ENCODE data around the gene RABGGTA.

RABGGTA gene

GRCh38 chr14:24315243-24315806 is 43.9 kb upstream of the RABGGTA start:
- no peak for TF ChIP-seq MAX (IDR thresholded peaks at IDR 0.05)
- no peak for TF ChIP-seq CREB1 (IDR thresholded peaks at IDR 0.05; ENCODE audit: low read depth)
- TF ChIP-seq EP300 (IDR thresholded peaks at IDR 0.05; ENCODE audit: borderline replicate concordance): no peak
- no peak for TF ChIP-seq TEAD4 (IDR thresholded peaks at IDR 0.05)
- no peak for TF ChIP-seq RAD21 (IDR thresholded peaks at IDR 0.05; ENCODE audit: low read depth)
- no peak for TF ChIP-seq YY1 (IDR thresholded peaks at IDR 0.05; ENCODE audit: low read depth)
- no peak for TF ChIP-seq CEBPB (IDR thresholded peaks at IDR 0.05)
- no peak for TF ChIP-seq ZBTB7A (IDR thresholded peaks at IDR 0.05; ENCODE audit: low read depth)

GRCh38 chr14:24314377-24315193 is 43.2 kb upstream of the RABGGTA start:
- TF ChIP-seq CREB1 (IDR thresholded peaks at IDR 0.05; ENCODE audit: low read depth): no peak
- TF ChIP-seq TAF1 (IDR thresholded peaks at IDR 0.05; ENCODE audit: low read depth): no peak
- no peak for TF ChIP-seq ZBTB7A (IDR thresholded peaks at IDR 0.05; ENCODE audit: low read depth)
- TF ChIP-seq NFIC (IDR thresholded peaks at IDR 0.05): no peak

DNA sequence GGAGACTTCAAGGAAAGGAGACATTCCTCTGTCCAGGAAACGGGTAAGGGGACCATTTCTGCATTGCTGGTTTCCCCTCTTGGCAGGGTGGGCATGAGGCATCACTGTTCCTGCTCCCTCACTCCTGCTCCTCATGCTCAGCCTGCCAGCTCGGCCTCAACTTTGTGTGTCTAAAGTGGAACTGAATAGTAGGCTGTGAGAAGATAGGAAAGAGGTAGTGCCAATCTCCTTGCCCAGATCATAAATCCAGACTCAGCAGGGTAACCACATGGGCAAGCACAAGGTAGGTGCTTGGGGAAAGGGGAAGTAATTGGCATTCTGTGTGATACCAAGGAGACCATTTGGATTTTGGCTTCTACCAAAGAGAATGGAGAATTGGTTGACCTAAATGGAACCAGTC is 42.5 kb upstream of the RABGGTA start:
- no peak for TF ChIP-seq EGR1 (IDR thresholded peaks at IDR 0.05)
- TF ChIP-seq CEBPB (IDR thresholded peaks at IDR 0.05): no peak
- TF ChIP-seq ZBTB7A (IDR thresholded peaks at IDR 0.05; ENCODE audit: low read depth): no peak
- no peak for TF ChIP-seq USF1 (IDR thresholded peaks at IDR 0.05)

GRCh38 chr14:24312736-24313507 is 41.5 kb upstream of the RABGGTA start:
- TF ChIP-seq TEAD4 (IDR thresholded peaks at IDR 0.05): no peak
- TF ChIP-seq CEBPB (IDR thresholded peaks at IDR 0.05): no peak
- no peak for TF ChIP-seq YY1 (IDR thresholded peaks at IDR 0.05; ENCODE audit: low read depth)
- TF ChIP-seq EP300 (IDR thresholded peaks at IDR 0.05; ENCODE audit: borderline replicate concordance): no peak
- no peak for TF ChIP-seq EGR1 (IDR thresholded peaks at IDR 0.05)
- TF ChIP-seq TAF1 (IDR thresholded peaks at IDR 0.05; ENCODE audit: low read depth): no peak
- no peak for TF ChIP-seq USF1 (IDR thresholded peaks at IDR 0.05)
- no peak for TF ChIP-seq TCF12 (IDR thresholded peaks at IDR 0.05; ENCODE audit: low read depth)
- TF ChIP-seq REST (IDR thresholded peaks at IDR 0.05; ENCODE audit: low read depth): no peak
- TF ChIP-seq NFIC (IDR thresholded peaks at IDR 0.05): no peak
- no peak for TF ChIP-seq MAX (IDR thresholded peaks at IDR 0.05)
- TF ChIP-seq FOXM1 (IDR thresholded peaks at IDR 0.05; ENCODE audit: borderline replicate concordance, low read depth): no peak

DNA sequence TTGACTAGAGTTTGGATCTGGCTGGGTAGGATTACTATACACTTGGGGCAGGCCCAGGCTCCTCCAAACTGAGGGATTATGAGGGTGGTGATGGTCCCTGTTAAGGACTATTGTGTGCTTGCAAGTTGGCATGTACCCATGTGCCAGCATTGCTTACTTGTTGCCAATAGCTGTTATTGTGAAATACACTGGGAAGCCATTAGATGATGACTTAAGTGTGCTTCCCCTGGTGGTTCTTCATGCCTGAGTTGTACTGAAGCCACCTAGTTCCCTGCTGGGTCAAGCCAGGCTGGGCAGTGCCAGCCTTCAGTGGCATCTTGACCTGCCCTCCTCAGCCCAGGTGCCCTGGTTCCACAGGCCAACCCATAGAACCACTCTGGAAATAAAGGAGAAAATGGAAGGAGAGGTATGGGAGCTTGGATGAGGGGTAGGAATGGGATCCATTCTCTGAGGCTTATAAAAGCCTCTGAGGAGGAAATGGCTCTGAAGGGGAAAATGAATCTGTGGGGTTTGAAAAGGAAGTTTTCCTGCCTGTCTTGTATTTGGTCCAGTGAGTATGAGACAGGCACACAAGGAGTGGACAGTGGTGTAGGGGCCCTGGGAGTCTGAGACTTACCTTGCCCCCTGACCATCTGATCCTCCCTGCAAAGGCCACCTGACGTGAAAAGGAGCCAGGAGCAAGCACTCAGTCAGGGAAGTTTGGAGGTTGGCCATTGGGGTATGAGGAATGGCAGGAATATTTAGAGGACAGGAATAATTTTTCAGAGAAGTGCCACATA is 40.6 kb upstream of the RABGGTA start:
- TF ChIP-seq RAD21 (IDR thresholded peaks at IDR 0.05; ENCODE audit: low read depth) (no peak), TEAD4 (IDR thresholded peaks at IDR 0.05) (no peak), TAF1 (IDR thresholded peaks at IDR 0.05; ENCODE audit: low read depth) (no peak), ZBTB7A (IDR thresholded peaks at IDR 0.05; ENCODE audit: low read depth) (no peak), NFIC (IDR thresholded peaks at IDR 0.05) (no peak), FOXM1 (IDR thresholded peaks at IDR 0.05; ENCODE audit: borderline replicate concordance, low read depth) (no peak), CEBPB (IDR thresholded peaks at IDR 0.05) (no peak), YY1 (IDR thresholded peaks at IDR 0.05; ENCODE audit: low read depth) (no peak), EGR1 (IDR thresholded peaks at IDR 0.05) (no peak), REST (IDR thresholded peaks at IDR 0.05; ENCODE audit: low read depth) (no peak)

All from Ishikawa (cell line).